ENCODE measurements around the gene SPIRE2.
"Not testable (repeated sequence)": the region's sequence is repeated elsewhere in the genome, so short reads cannot be mapped to it uniquely, and the experiment has no call there.

SPIRE2 gene

GRCh38 chr16:89869911-89870310, 41.6 kb downstream of the SPIRE2 start:
- no peak for DNase-seq (ENCODE audit: low read depth)

- DNase-seq (ENCODE audit: low read depth): no peak
These were observed 42.2 kb downstream of the SPIRE2 start for GRCh38 chr16:89870440-89870839.

- no peak for DNase-seq (ENCODE audit: low read depth)
These were observed 43.6 kb downstream of the SPIRE2 start for GRCh38 chr16:89871895-89872294.

GRCh38 chr16:89873109-89873971, 45.1 kb downstream of the SPIRE2 start, which contains the start of gene TCF25:
Gene TCF25 (plus strand): TSS chr16:89873592. CDS start chr16:89873668, 76 bp downstream.
- peak; percentile 88 for DNase-seq (ENCODE audit: low read depth)

GRCh38 chr16:89873972-89874689, 45.9 kb downstream of the SPIRE2 start:
- DNase-seq (ENCODE audit: low read depth): peak; percentile 95

GRCh38 chr16:89879123-89879522, 50.8 kb downstream of the SPIRE2 start:
- DNase-seq (ENCODE audit: low read depth): not testable (repeated sequence)

- DNase-seq (ENCODE audit: low read depth): no peak
These were observed 52.4 kb downstream of the SPIRE2 start for GRCh38 chr16:89880477-89881367.

GRCh38 chr16:89881368-89881730, 53.1 kb downstream of the SPIRE2 start:
- DNase-seq (ENCODE audit: low read depth): no peak

GRCh38 chr16:89883346-89884040, 55.2 kb downstream of the SPIRE2 start:
- no peak for DNase-seq (ENCODE audit: low read depth)

- DNase-seq (ENCODE audit: low read depth): no peak
These were observed 55.8 kb downstream of the SPIRE2 start for GRCh38 chr16:89884041-89884421.

- DNase-seq (ENCODE audit: low read depth): no peak
These were observed 59.0 kb downstream of the SPIRE2 start for GRCh38 chr16:89887243-89887642.

- DNase-seq (ENCODE audit: low read depth): no peak
These were observed 61.9 kb downstream of the SPIRE2 start for GRCh38 chr16:89890200-89890599.

GRCh38 chr16:89890886-89891657, 62.8 kb downstream of the SPIRE2 start:
- DNase-seq (ENCODE audit: low read depth): no peak

GRCh38 chr16:89892055-89892630, 63.9 kb downstream of the SPIRE2 start:
- no peak for DNase-seq (ENCODE audit: low read depth)

GRCh38 chr16:89892635-89893034, 64.4 kb downstream of the SPIRE2 start:
- DNase-seq (ENCODE audit: low read depth): no peak

GRCh38 chr16:89893642-89894548, 65.6 kb downstream of the SPIRE2 start:
- no peak for DNase-seq (ENCODE audit: low read depth)

GRCh38 chr16:89895482-89896250, 67.4 kb downstream of the SPIRE2 start:
- no peak for DNase-seq (ENCODE audit: low read depth)

- DNase-seq (ENCODE audit: low read depth): no peak
These were observed 68.9 kb downstream of the SPIRE2 start for GRCh38 chr16:89897204-89897603.
